ENCODE measurements around the gene PPFIA2.

GRCh38 chr12:81412940-81413339, 346.2 kb downstream of the PPFIA2 start:
- TF ChIP-seq CTCF (IDR thresholded peaks at IDR 0.05) (no peak), POLR2A (IDR thresholded peaks at IDR 0.05) (no peak)
